Measurements from ENCODE around the gene KCNJ11.

DNA sequence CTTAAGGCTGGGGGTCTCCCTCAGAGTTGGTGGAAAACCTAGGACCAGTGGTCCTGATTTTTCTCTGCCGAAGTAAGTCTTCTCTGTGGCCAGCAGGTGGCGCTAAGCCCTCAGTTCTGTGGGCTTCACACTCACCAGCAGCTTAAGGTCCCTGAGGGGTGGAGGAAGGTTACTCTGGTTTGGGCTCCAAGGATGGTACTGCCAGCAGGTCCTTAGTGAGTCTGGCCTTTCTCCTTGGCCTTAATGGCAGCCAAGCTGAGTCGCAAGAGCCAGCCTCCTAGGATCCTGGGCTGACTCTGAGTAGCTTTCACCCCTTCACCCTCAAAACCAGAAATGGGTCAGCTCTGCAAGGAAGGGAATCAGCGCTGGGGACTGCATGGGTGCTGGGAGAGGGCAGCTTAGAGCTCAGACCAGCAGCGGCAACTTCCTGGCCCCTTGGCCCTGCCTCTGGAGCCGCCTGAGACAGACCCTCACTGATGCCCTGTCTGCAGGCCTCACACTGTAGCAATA is 4.4 kb downstream of the KCNJ11 start:
- no peak for TF ChIP-seq YY1 (IDR thresholded peaks at IDR 0.05; ENCODE audit: insufficient read depth, insufficient read length)
- TF ChIP-seq SUZ12 (IDR thresholded peaks at IDR 0.05; ENCODE audit: extremely low read depth, insufficient read depth, insufficient read length) = no peak
- no peak for TF ChIP-seq ZNF274 (IDR thresholded peaks at IDR 0.05; ENCODE audit: low read depth, low read length)
